Ramos (cell line): ENCODE results near the gene SAG.

Source experiments
- in situ Hi-C: fragments of 300-500 bp; cut with MboI; formaldehyde crosslinking; loops from one replicate; pipeline ENCODE4 v1.14.3; 2022; ENCODE audit warnings: low sequenced_read_pairs; ENCODE audit not compliant: unreplicated experiment

The SAG gene

DNA sequence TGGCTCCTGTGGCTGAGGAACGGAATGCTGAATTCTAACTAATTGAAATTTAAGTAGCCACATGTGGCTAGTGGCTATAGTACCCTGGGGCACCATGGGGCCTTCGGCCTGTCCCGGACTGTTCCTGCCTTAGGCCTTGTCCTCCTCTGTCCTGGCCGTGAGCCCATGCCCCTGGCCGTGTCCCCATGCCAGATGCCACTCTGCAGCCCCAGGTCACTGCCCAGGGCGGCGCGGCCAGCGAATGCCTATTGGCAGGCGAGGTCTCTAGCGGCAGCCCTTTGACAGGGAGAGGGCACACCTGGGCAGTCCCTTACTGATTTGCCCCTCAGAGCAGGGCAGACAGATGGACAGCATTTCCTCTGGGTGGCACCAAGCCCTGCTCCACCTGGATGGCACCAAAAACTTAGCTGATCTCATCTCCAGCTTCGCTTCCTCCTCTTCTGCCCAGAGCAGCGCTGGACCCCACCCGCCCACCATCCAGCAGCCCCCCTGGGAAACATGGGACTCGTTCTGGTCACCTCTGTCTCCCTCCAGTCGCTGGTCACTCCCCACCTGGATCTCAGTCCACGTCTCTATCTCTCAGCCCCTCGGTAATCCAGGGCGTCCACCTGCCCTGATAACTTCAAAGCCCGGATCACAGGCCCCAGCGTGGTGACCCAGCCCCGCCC, 45.6 kb downstream of the SAG start:
- in situ Hi-C loops = loop anchor here (25.0 kb wide), 2 partner anchors 266 to 1691 kb away; no protein-coding TSS in a partner anchor

DNA sequence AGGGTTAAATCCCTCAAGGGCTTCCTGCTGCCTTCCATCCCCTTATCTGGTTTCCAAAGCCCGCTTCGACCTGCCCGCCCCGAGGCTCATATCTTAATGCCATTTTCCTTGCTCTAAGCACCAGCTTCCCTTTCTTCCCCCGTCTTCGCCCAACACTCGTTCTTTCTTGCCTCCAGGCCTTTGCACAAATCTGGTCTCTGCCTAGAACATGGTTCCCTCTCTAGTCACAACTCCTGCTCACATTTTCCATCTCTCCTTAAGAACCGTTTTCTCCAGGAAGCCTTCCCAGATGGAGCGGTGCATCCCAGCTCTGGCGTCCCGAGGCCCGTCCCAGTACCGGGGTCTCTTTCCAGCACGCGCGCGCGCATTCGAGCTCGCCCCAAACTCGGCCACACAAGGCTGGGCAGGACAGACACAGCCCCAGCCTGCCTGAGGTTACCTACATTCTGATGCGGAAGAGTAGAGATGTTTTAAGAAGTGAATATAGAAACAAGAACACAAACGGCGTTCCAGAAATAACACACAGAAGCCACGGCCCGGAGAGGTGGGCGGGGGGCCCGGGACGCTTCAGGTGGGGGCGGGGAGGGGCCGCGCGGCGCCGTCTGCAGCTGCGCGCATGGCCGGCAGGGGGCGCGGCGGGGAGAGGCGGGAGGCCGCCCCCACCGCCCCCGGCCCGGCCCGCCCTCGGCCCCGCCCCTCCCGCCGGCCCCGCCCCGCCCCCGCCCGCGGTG, 46.3 kb downstream of the SAG start, which contains the start of gene DGKD:
Gene DGKD, plus strand, starts transcription at position 726 of the 731 bp plus-strand sequence. CDS start 25 bp downstream, outside the sequence.
- in situ Hi-C loops = loop anchor here (25.0 kb wide), 2 partner anchors 267 to 1692 kb away; no protein-coding TSS in a partner anchor

GRCh38 chr2:233354500-233354924, 46.9 kb downstream of the SAG start:
- in situ Hi-C loops = loop anchor here (25.0 kb wide), 2 partner anchors 267 to 1692 kb away; no protein-coding TSS in a partner anchor

DNA sequence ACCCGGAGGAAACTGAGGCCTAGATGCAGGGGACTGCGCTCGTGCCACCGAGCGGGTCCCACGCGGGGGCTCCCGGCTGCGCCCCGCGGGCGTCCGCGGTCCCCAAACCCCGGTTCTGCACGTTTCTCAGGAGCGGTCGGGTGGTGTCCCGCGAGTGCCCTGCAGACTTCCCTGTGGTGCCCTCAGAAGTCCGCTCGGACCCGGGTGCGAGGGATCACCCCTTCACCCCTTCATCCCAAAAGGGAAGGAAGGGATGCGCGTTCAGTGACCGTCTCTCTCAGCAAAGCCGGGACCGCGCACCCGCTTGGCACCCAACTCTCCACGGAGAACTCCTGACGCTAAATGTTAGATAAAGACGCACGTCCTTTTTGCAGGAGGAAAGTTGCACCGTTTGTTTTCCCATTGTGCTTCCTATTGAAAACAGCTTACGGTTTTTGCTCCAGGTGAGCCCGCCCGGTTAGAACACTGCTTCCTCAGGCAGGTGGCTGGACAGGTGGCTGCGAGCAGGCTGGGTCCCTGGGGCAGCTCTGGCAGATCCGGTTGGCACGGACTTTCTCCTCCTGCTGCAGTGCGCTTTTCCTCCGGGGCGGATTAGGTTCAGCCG, 47.5 kb downstream of the SAG start:
- in situ Hi-C loops = loop anchor here (25.0 kb wide), 2 partner anchors 268 to 1693 kb away; no protein-coding TSS in a partner anchor

- in situ Hi-C loops = loop anchor here (25.0 kb wide), 2 partner anchors 269 to 1694 kb away; no protein-coding TSS in a partner anchor
Observed at GRCh38 chr2:233355916-233356315, 48.3 kb downstream of the SAG start.

DNA sequence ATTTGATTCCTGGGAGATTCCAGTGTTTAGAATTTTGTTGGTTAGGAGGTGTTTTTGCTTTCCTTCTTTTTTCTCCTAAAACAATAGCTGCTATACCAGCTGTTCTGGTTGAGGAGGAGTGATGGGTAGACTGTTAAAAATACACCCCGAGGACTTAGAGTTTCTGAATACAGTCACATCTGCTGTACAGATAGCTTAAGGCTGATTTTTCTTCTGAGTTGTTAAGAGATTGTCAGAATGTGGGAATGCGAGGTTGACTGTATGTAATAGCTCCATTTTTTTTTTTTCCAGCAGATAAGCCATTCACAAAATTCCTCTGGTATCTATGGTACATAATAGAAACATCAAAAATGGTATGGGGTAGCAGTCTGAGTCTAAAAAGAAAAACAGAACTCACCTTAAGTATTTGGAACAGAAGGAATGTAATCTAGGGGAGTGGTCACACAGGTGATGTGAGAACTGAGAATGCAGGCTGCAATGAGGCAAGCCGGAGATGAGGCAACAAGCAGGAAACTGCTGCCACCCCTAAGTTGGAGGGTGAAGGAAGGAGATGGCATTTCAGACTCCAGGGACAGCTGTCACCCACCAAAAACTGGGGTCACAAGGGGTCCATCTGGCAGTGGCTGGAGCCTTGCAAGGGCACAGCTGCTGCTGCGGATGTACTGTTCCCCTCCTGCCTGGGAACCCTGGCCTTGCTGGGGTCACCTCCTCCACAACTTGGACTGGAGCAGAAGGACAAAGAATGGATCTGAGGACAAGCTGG, 49.1 kb downstream of the SAG start:
- in situ Hi-C loops = loop anchor here (25.0 kb wide), 2 partner anchors 269 to 1694 kb away; no protein-coding TSS in a partner anchor

DNA sequence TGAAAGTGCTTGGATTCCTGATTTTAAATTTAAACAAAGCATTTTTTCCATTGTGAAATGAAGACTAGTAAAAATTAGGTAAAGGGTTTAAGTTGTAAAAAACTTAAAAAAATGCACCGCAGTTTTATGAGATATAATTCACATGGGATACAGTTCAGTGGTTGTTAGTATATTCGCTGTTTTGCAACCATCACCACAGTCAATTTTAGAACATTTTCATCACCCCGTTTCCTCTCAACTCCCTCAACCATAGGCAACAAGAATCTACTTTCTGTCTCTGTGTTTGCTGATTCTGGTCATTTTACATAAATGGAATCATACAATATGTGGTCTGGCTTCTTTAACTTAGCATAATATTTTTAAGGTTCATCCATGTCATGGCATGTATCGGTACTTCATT, 50.7 kb downstream of the SAG start:
- in situ Hi-C loops = loop anchor here (25.0 kb wide), 2 partner anchors 271 to 1696 kb away; no protein-coding TSS in a partner anchor

DNA sequence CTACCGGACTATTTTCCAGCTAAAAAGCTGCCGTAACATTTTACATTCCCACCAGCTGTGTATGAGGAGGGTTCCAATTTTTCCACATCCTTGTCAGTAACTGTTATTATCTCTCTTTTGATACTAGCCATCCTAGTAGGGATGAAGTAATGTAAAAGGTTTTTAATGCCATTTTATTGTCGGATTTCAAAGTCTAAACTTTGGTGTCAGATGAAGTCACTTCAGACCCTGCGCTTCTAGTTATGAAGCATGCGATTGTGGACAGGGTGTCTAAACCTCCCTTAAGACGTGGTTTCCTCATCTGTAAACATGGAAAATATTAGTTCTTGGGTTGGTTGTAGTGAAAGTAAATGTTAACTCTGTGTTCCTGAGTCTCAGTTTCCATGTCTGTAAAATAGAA, 51.3 kb downstream of the SAG start:
- in situ Hi-C loops = loop anchor here (25.0 kb wide), 2 partner anchors 272 to 1697 kb away; no protein-coding TSS in a partner anchor

GRCh38 chr2:233359823-233360222, 52.2 kb downstream of the SAG start:
- in situ Hi-C loops = loop anchor here (25.0 kb wide), 2 partner anchors 273 to 1698 kb away; no protein-coding TSS in a partner anchor

- in situ Hi-C loops = loop anchor here (25.0 kb wide), 2 partner anchors 273 to 1698 kb away; no protein-coding TSS in a partner anchor
Observed at GRCh38 chr2:233360771-233361176, 53.2 kb downstream of the SAG start.

- in situ Hi-C loops = loop anchor here (25.0 kb wide), 2 partner anchors 274 to 1699 kb away; no protein-coding TSS in a partner anchor
Observed at GRCh38 chr2:233361297-233361696, 53.7 kb downstream of the SAG start.

GRCh38 chr2:233362742-233363141, 55.1 kb downstream of the SAG start:
- in situ Hi-C loops = loop anchor here (25.0 kb wide), 2 partner anchors 275 to 1700 kb away; no protein-coding TSS in a partner anchor

DNA sequence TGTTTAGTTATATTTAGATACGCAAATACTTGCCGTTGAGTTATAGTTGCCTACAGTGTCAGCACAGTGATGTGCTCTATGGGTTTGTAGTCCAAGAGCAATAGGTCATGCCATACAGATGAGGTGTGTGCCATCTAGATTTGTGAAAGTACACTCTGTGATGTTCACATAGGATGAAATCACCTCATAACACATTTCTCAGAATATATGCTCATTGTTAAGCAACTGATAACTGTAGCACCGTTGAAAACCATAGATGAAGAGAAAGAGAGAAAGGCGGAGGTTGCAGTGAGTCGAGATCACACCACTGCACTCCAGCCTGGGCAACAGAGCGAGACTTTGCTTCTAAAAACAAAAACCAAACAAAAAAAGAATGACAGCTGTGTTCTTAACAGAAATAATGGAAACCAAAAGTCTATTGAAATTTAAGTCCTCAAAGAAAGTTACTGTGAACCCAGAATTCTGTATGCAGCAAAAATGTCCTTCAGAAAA, 56.2 kb downstream of the SAG start:
- in situ Hi-C loops = loop anchor here (25.0 kb wide), 2 partner anchors 276 to 1701 kb away; no protein-coding TSS in a partner anchor

DNA sequence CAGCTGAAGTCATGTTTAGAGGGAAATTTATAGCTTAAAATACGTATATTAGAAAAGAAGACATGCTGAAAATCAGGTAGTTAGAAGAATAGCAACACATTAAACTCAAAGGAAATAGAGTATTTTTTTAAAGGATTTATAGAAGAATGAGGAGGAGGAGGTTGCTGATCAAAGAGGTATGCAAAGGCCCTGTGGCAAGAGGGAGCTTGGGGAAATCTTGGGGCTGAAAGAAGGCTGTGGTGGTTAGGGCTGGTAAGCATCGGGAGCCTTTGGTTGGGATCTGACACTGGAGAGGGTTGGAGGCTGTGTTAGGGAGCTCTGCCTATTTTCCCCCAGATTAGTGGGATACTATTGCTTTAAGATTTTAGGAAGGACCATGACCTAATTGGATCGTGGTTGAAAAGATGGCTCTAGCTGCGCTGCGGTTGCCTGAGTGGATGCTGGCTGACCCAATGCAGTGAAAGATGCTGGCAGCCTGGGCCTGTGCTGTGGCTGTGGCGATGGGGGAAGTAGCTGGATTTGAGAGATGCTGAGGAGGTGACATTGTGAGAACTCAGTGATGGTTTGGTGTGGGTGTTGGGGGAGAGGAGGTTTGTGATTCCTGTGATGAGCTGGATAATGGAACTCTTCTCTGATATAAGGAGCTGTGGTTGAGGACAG, 58.4 kb downstream of the SAG start:
- in situ Hi-C loops = loop anchor here (25.0 kb wide), 2 partner anchors 279 to 1704 kb away; no protein-coding TSS in a partner anchor

- in situ Hi-C loops = loop anchor here (25.0 kb wide), 2 partner anchors 280 to 1705 kb away; no protein-coding TSS in a partner anchor
Observed at GRCh38 chr2:233367586-233367985, 60.0 kb downstream of the SAG start.

GRCh38 chr2:233368756-233369155, 61.1 kb downstream of the SAG start:
- in situ Hi-C loops = loop anchor here (25.0 kb wide), 2 partner anchors 281 to 1706 kb away; no protein-coding TSS in a partner anchor

GRCh38 chr2:233369462-233369861, 61.8 kb downstream of the SAG start:
- in situ Hi-C loops = loop anchor here (25.0 kb wide), 2 partner anchors 282 to 1707 kb away; no protein-coding TSS in a partner anchor
